ENCODE results near the gene LCORL.

Gene LCORL

DNA sequence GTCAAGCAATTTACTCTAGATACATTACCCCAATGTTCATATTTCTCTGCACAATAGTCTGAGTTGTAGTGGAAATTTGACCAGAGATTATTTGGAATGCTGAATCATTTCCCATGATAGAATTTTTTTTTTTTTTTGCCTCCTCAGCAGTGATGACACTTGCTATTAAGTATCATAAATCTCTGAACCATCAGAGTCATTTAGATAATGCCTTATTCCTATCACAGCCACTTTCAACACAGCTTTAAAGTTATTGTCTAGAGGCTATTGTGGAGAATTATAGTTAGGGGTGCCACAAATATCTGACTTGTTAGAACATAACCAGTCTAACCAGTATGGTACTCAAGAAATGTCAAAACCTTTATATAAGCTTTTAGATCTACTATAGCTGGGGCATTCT, 79.8 kb downstream of the LCORL start:
- Histone ChIP-seq H3K27me3 (ENCODE audit: control insufficient read depth in 5 of 5, insufficient read depth in 4 of 5, low read length in 5 of 5) (no peaks in the 10 kb centered on the region), H3K4me3 (ENCODE audit: low read depth in 1 of 5, low read length in 5 of 5) (no peak overlapping the region), H3K9me3 (ENCODE audit: control insufficient read depth in 5 of 5, low read length in 5 of 5) (no peaks in the 10 kb centered on the region), H3K36me3 (ENCODE audit: control insufficient read depth in 5 of 5, insufficient read depth in 5 of 5, low read length in 5 of 5) (no peaks in the 10 kb centered on the region), H3K9ac (ENCODE audit: low read length in 5 of 5) (no peak overlapping the region), H3K27ac (ENCODE audit: low read depth, low read length) (no peak overlapping the region), H3K4me1 (ENCODE audit: control insufficient read depth in 5 of 5, insufficient read depth in 5 of 5, low read length in 5 of 5) (no peaks in the 10 kb centered on the region)

DNA sequence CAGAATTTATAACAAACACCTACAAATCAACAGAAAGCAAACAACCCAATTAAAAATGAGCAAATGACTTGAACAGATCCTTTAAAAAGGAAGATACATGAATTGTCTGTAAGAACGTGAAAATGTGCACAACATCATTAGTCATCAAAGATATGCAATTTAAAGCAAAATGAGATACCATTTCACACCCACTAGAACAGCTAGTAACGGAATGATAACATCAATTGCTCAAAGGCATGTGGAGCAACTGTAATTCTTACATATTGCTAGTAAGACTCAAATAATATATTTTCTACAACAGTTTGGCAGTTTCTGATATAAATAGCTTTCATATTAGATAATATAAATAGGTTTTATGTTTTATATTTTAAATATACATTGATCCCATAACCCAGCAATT, 82.5 kb downstream of the LCORL start:
- H3K27me3 ChIP-seq (ENCODE audit: control insufficient read depth in 5 of 5, insufficient read depth in 4 of 5, low read length in 5 of 5), result no peaks in the 10 kb centered on the region
- H3K9me3 ChIP-seq (ENCODE audit: control insufficient read depth in 5 of 5, low read length in 5 of 5), result no peaks in the 10 kb centered on the region
- H3K36me3 ChIP-seq (ENCODE audit: control insufficient read depth in 5 of 5, insufficient read depth in 5 of 5, low read length in 5 of 5), result no peaks in the 10 kb centered on the region
- H3K9ac ChIP-seq (ENCODE audit: low read length in 5 of 5), result no peak overlapping the region
- H3K4me3 ChIP-seq (ENCODE audit: low read depth in 1 of 5, low read length in 5 of 5), result no peak overlapping the region
- H3K4me1 ChIP-seq (ENCODE audit: control insufficient read depth in 5 of 5, insufficient read depth in 5 of 5, low read length in 5 of 5), result no peaks in the 10 kb centered on the region
- no peak overlapping the region for H3K27ac ChIP-seq (ENCODE audit: low read depth, low read length)

- H3K9ac ChIP-seq (ENCODE audit: low read length in 5 of 5), result no peak overlapping the region
- H3K27ac ChIP-seq (ENCODE audit: low read depth, low read length), result no peak overlapping the region
- H3K36me3 ChIP-seq (ENCODE audit: control insufficient read depth in 5 of 5, insufficient read depth in 5 of 5, low read length in 5 of 5), result no peaks in the 10 kb centered on the region
These were observed 87.3 kb downstream of the LCORL start for GRCh38 chr4:17934286-17934685.

GRCh38 chr4:17933126-17933525, 88.4 kb downstream of the LCORL start:
- Histone ChIP-seq H3K4me3 (ENCODE audit: low read depth in 1 of 5, low read length in 5 of 5) (no peak overlapping the region), H3K27ac (ENCODE audit: low read depth, low read length) (no peak overlapping the region), H3K9ac (ENCODE audit: low read length in 5 of 5) (no peak overlapping the region), H3K27me3 (ENCODE audit: control insufficient read depth in 5 of 5, insufficient read depth in 4 of 5, low read length in 5 of 5) (no peaks in the 10 kb centered on the region), H3K36me3 (ENCODE audit: control insufficient read depth in 5 of 5, insufficient read depth in 5 of 5, low read length in 5 of 5) (no peaks in the 10 kb centered on the region), H3K9me3 (ENCODE audit: control insufficient read depth in 5 of 5, low read length in 5 of 5) (peaks cover 0 to 19% (median 11%) of the 10 kb centered on the region in 5 donors), H3K4me1 (ENCODE audit: control insufficient read depth in 5 of 5, insufficient read depth in 5 of 5, low read length in 5 of 5) (no peaks in the 10 kb centered on the region)

More at GRCh38 chr4:17934286-17934685, 87.3 kb downstream of the LCORL start:
- Histone ChIP-seq H3K27me3 (ENCODE audit: control insufficient read depth in 5 of 5, insufficient read depth in 4 of 5, low read length in 5 of 5) (no peaks in the 10 kb centered on the region), H3K4me3 (ENCODE audit: low read depth in 1 of 5, low read length in 5 of 5) (no peak overlapping the region), H3K4me1 (ENCODE audit: control insufficient read depth in 5 of 5, insufficient read depth in 5 of 5, low read length in 5 of 5) (no peaks in the 10 kb centered on the region), H3K9me3 (ENCODE audit: control insufficient read depth in 5 of 5, low read length in 5 of 5) (peaks cover 0 to 15% (median 11%) of the 10 kb centered on the region in 5 donors)

GRCh38 chr4:17932041-17932440, 89.5 kb downstream of the LCORL start:
- Histone ChIP-seq H3K27ac (ENCODE audit: low read depth, low read length) (no peak overlapping the region), H3K4me3 (ENCODE audit: low read depth in 1 of 5, low read length in 5 of 5) (no peak overlapping the region), H3K4me1 (ENCODE audit: control insufficient read depth in 5 of 5, insufficient read depth in 5 of 5, low read length in 5 of 5) (no peaks in the 10 kb centered on the region), H3K9me3 (ENCODE audit: control insufficient read depth in 5 of 5, low read length in 5 of 5) (peaks cover 0 to 19% (median 11%) of the 10 kb centered on the region in 5 donors), H3K9ac (ENCODE audit: low read length in 5 of 5) (no peak overlapping the region), H3K27me3 (ENCODE audit: control insufficient read depth in 5 of 5, insufficient read depth in 4 of 5, low read length in 5 of 5) (no peaks in the 10 kb centered on the region), H3K36me3 (ENCODE audit: control insufficient read depth in 5 of 5, insufficient read depth in 5 of 5, low read length in 5 of 5) (peaks cover 0 to 3% (median 0%) of the 10 kb centered on the region in 5 donors)

DNA sequence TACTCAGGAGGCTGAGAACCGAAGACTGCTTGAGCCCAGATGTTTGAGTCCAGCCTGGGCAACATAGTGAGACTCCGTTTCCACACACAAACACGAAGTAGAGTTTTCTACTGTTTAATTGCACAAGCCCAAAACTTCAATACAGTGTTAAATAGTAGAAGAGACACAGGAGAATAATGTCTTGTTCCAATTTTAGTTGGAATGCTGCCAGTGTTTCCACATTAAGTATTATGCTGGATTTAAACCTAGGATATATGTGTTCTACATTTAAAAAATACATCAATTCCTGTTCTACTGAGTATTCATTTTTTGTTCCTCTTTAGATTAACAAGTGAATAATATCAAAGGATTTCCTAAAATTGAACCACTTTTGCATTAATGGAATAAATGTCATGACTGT, 91.3 kb downstream of the LCORL start:
- Histone ChIP-seq H3K4me1 (ENCODE audit: control insufficient read depth in 5 of 5, insufficient read depth in 5 of 5, low read length in 5 of 5) (no peaks in the 10 kb centered on the region), H3K9ac (ENCODE audit: low read length in 5 of 5) (no peak overlapping the region), H3K36me3 (ENCODE audit: control insufficient read depth in 5 of 5, insufficient read depth in 5 of 5, low read length in 5 of 5) (peaks cover 0 to 3% (median 0%) of the 10 kb centered on the region in 5 donors), H3K27ac (ENCODE audit: low read depth, low read length) (no peak overlapping the region), H3K9me3 (ENCODE audit: control insufficient read depth in 5 of 5, low read length in 5 of 5) (peaks cover 0 to 19% (median 11%) of the 10 kb centered on the region in 5 donors), H3K27me3 (ENCODE audit: control insufficient read depth in 5 of 5, insufficient read depth in 4 of 5, low read length in 5 of 5) (no peaks in the 10 kb centered on the region), H3K4me3 (ENCODE audit: low read depth in 1 of 5, low read length in 5 of 5) (no peak overlapping the region)

DNA sequence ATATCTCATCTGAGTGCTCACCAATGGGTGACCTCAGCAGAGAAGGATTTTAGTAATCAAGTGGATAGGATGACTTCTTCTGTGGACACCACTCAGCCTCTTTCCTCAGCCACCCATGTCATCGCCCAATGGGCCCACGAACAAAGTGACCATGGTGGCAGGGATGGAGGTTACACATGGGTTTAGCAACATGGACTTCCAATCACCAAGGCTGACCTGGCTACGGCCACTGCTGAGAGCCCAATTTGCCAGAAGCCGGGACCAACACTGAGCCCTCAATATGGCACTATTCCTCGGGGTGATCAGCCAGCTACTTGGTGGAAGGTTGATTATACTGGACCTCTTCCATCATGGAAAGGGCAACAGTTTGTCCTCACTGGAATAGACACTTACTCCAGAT, 97.4 kb downstream of the LCORL start:
- Histone ChIP-seq H3K9ac (ENCODE audit: low read length in 5 of 5) (no peak overlapping the region), H3K4me3 (ENCODE audit: low read depth in 1 of 5, low read length in 5 of 5) (no peak overlapping the region), H3K36me3 (ENCODE audit: control insufficient read depth in 5 of 5, insufficient read depth in 5 of 5, low read length in 5 of 5) (peaks cover 0 to 8% (median 3%) of the 10 kb centered on the region in 5 donors), H3K9me3 (ENCODE audit: control insufficient read depth in 5 of 5, low read length in 5 of 5) (peaks cover 0 to 6% (median 0%) of the 10 kb centered on the region in 5 donors), H3K4me1 (ENCODE audit: control insufficient read depth in 5 of 5, insufficient read depth in 5 of 5, low read length in 5 of 5) (no peaks in the 10 kb centered on the region), H3K27me3 (ENCODE audit: control insufficient read depth in 5 of 5, insufficient read depth in 4 of 5, low read length in 5 of 5) (no peaks in the 10 kb centered on the region), H3K27ac (ENCODE audit: low read depth, low read length) (no peak overlapping the region)

DNA sequence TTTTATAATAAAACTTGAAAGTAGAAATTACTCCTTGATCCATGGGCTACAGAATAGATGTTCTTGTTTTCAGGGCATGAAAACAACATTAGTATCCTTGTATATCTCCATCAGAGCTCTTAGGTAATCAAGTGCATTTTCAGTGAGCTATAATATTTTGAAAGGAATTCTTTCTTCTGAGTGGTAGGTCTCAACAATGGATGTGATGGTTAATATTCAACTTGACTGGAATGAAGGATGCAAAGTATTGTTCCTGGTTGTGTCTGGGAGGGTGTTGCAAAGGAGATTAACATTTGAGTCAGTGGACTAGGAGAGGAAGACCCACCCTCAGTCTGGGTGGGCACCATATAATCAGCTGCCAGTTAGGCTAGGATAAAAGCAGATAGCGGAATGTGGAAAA, 100.1 kb downstream of the LCORL start:
- H3K4me3 ChIP-seq (ENCODE audit: low read depth in 1 of 5, low read length in 5 of 5), result no peak overlapping the region
- no peaks in the 10 kb centered on the region for H3K4me1 ChIP-seq (ENCODE audit: control insufficient read depth in 5 of 5, insufficient read depth in 5 of 5, low read length in 5 of 5)
- no peaks in the 10 kb centered on the region for H3K9me3 ChIP-seq (ENCODE audit: control insufficient read depth in 5 of 5, low read length in 5 of 5)
- H3K27me3 ChIP-seq (ENCODE audit: control insufficient read depth in 5 of 5, insufficient read depth in 4 of 5, low read length in 5 of 5), result no peaks in the 10 kb centered on the region
- H3K27ac ChIP-seq (ENCODE audit: low read depth, low read length), result no peak overlapping the region
- peaks cover 0 to 8% (median 0%) of the 10 kb centered on the region in 5 donors for H3K36me3 ChIP-seq (ENCODE audit: control insufficient read depth in 5 of 5, insufficient read depth in 5 of 5, low read length in 5 of 5)
- H3K9ac ChIP-seq (ENCODE audit: low read length in 5 of 5), result no peak overlapping the region

DNA sequence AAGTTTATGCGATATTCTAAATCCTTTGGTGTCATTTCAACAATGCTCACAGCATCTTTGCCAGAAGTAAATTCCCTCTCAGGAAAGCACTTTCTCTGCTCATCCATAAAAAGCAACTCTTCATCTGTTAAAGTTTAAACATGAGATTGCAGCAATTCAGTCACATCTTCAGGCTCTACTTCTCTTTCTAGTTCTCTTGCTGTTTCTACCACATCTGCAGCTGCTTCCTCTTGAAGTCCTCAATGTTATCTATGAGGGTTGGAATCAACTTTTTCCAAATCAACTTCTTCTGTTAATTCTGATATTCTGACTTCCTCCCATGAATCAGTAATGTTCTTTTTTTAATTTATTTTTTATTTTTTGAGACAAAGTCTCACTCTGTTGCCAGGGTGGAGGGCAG, 100.9 kb downstream of the LCORL start:
- H3K36me3 ChIP-seq (ENCODE audit: control insufficient read depth in 5 of 5, insufficient read depth in 5 of 5, low read length in 5 of 5), result peaks cover 0 to 8% (median 0%) of the 10 kb centered on the region in 5 donors
- no peak overlapping the region for H3K4me3 ChIP-seq (ENCODE audit: low read depth in 1 of 5, low read length in 5 of 5)
- H3K27me3 ChIP-seq (ENCODE audit: control insufficient read depth in 5 of 5, insufficient read depth in 4 of 5, low read length in 5 of 5), result no peaks in the 10 kb centered on the region
- no peak overlapping the region for H3K27ac ChIP-seq (ENCODE audit: low read depth, low read length)
- no peaks in the 10 kb centered on the region for H3K4me1 ChIP-seq (ENCODE audit: control insufficient read depth in 5 of 5, insufficient read depth in 5 of 5, low read length in 5 of 5)
- H3K9ac ChIP-seq (ENCODE audit: low read length in 5 of 5), result no peak overlapping the region
- no peaks in the 10 kb centered on the region for H3K9me3 ChIP-seq (ENCODE audit: control insufficient read depth in 5 of 5, low read length in 5 of 5)

DNA sequence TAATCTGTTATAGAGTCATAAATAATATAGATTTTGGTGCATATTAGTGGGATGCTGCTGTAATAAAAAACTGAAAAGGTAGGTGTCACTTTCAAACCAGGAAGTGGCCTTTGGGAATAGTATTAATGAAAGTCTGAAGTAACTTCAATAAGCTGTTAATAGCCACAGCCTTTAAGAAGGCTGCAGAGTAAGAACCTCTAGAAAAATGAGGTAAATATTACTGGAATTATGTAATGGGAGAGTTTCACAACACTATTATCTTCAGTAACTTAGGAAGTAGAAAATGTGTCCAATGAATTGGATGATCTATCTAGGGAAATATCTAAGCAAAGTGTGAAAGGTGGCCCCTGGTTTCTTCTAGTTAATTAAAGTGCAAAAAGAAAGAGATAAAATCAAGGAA, 106.1 kb downstream of the LCORL start:
- Histone ChIP-seq H3K9me3 (ENCODE audit: control insufficient read depth in 5 of 5, low read length in 5 of 5) (no peaks in the 10 kb centered on the region), H3K9ac (ENCODE audit: low read length in 5 of 5) (no peak overlapping the region), H3K4me1 (ENCODE audit: control insufficient read depth in 5 of 5, insufficient read depth in 5 of 5, low read length in 5 of 5) (no peaks in the 10 kb centered on the region), H3K4me3 (ENCODE audit: low read depth in 1 of 5, low read length in 5 of 5) (no peak overlapping the region), H3K27me3 (ENCODE audit: control insufficient read depth in 5 of 5, insufficient read depth in 4 of 5, low read length in 5 of 5) (no peaks in the 10 kb centered on the region), H3K27ac (ENCODE audit: low read depth, low read length) (no peak overlapping the region), H3K36me3 (ENCODE audit: control insufficient read depth in 5 of 5, insufficient read depth in 5 of 5, low read length in 5 of 5) (peaks cover 4 to 19% (median 7%) of the 10 kb centered on the region in 5 donors)

DNA sequence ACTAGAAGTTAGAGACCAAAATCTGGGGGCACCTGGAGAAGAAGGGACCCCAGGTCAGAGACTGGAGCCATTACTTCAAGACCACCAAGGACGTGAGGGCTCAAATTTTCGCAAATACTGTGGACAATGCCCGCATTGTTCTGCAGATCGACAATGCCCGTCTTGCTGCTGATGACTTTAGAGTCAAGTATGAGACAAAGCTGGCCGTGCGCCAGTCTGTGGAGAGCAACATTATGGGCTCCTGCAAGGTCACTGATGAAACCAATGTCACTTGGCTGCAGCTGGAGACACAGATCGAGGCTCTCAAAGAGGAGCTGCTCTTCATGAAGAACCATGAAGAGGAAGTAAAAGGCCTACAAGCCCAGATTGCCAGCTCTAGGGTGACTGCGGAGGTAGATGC, 109.5 kb downstream of the LCORL start:
- no peak overlapping the region for H3K9ac ChIP-seq (ENCODE audit: low read length in 5 of 5)
- no peak overlapping the region for H3K4me3 ChIP-seq (ENCODE audit: low read depth in 1 of 5, low read length in 5 of 5)
- H3K27me3 ChIP-seq (ENCODE audit: control insufficient read depth in 5 of 5, insufficient read depth in 4 of 5, low read length in 5 of 5), result no peaks in the 10 kb centered on the region
- no peaks in the 10 kb centered on the region for H3K4me1 ChIP-seq (ENCODE audit: control insufficient read depth in 5 of 5, insufficient read depth in 5 of 5, low read length in 5 of 5)
- peaks cover 4 to 19% (median 7%) of the 10 kb centered on the region in 5 donors for H3K36me3 ChIP-seq (ENCODE audit: control insufficient read depth in 5 of 5, insufficient read depth in 5 of 5, low read length in 5 of 5)
- no peaks in the 10 kb centered on the region for H3K9me3 ChIP-seq (ENCODE audit: control insufficient read depth in 5 of 5, low read length in 5 of 5)
- H3K27ac ChIP-seq (ENCODE audit: low read depth, low read length), result no peak overlapping the region
